ENCODE measurements around the gene RFESD.

Gene RFESD

GRCh38 chr5:95669540-95669939 is 23.0 kb downstream of the RFESD start:
- no peak for TF ChIP-seq CTCF (IDR thresholded peaks at IDR 0.05)

- TF ChIP-seq CTCF (IDR thresholded peaks at IDR 0.05), result no peak
Observed at GRCh38 chr5:95669985-95670384, 23.4 kb downstream of the RFESD start.

GRCh38 chr5:95670568-95670967 is 24.0 kb downstream of the RFESD start:
- no peak for TF ChIP-seq CTCF (IDR thresholded peaks at IDR 0.05)

- TF ChIP-seq CTCF (IDR thresholded peaks at IDR 0.05), result no peak
Observed at GRCh38 chr5:95671826-95672225, 25.2 kb downstream of the RFESD start.

- no peak for TF ChIP-seq CTCF (IDR thresholded peaks at IDR 0.05)
Observed at GRCh38 chr5:95672641-95673040, 26.1 kb downstream of the RFESD start.

- no peak for TF ChIP-seq CTCF (IDR thresholded peaks at IDR 0.05)
Observed at GRCh38 chr5:95673081-95673480, 26.5 kb downstream of the RFESD start.

GRCh38 chr5:95682891-95683290 is 36.3 kb downstream of the RFESD start, which contains the start of gene SPATA9:
Gene SPATA9 (minus strand): TSS chr5:95682991. CDS start chr5:95682854, 137 bp downstream.
- no peak for TF ChIP-seq CTCF (IDR thresholded peaks at IDR 0.05)

- TF ChIP-seq CTCF (IDR thresholded peaks at IDR 0.05), result no peak
Observed at GRCh38 chr5:95684361-95684760, 37.8 kb downstream of the RFESD start.

Data from LNCAP (cell line).